ENCODE data around the gene USP10.

USP10 gene

GRCh38 chr16:84825896-84826557 is 126.2 kb downstream of the USP10 start:
- TF ChIP-seq REST (IDR thresholded peaks at IDR 0.05; ENCODE audit: insufficient read depth in 1 of 2, low read depth in 2 of 2, low read length in 2 of 2), result no peak

- TF ChIP-seq SIN3A (IDR thresholded peaks at IDR 0.05; ENCODE audit: borderline replicate concordance, insufficient read depth, low read length), result no peak
- no peak for TF ChIP-seq POLR2AphosphoS5 (IDR thresholded peaks at IDR 0.05; ENCODE audit: low read depth, low read length)
These were observed 126.8 kb downstream of the USP10 start for GRCh38 chr16:84826558-84826941.

GRCh38 chr16:84827131-84827574 is 127.4 kb downstream of the USP10 start:
- TF ChIP-seq POLR2AphosphoS5 (IDR thresholded peaks at IDR 0.05; ENCODE audit: low read depth, low read length), result no peak
- no peak for TF ChIP-seq REST (IDR thresholded peaks at IDR 0.05; ENCODE audit: insufficient read depth in 1 of 2, low read depth in 2 of 2, low read length in 2 of 2)
- TF ChIP-seq SIN3A (IDR thresholded peaks at IDR 0.05; ENCODE audit: borderline replicate concordance, insufficient read depth, low read length), result no peak
- no peak for TF ChIP-seq FOXP2 (optimal IDR thresholded peaks at IDR 0.05; ENCODE audit: borderline replicate concordance, extremely low read depth, extremely low read length, insufficient read depth)
- no peak for TF ChIP-seq TAF1 (IDR thresholded peaks at IDR 0.05; ENCODE audit: borderline replicate concordance, insufficient read depth, low read length)

GRCh38 chr16:84827897-84828296 is 128.1 kb downstream of the USP10 start:
- TF ChIP-seq TAF1 (IDR thresholded peaks at IDR 0.05; ENCODE audit: borderline replicate concordance, insufficient read depth, low read length) (no peak), REST (IDR thresholded peaks at IDR 0.05; ENCODE audit: insufficient read depth in 1 of 2, low read depth in 2 of 2, low read length in 2 of 2) (no peak), SIN3A (IDR thresholded peaks at IDR 0.05; ENCODE audit: borderline replicate concordance, insufficient read depth, low read length) (no peak), POLR2AphosphoS5 (IDR thresholded peaks at IDR 0.05; ENCODE audit: low read depth, low read length) (no peak), FOXP2 (optimal IDR thresholded peaks at IDR 0.05; ENCODE audit: borderline replicate concordance, extremely low read depth, extremely low read length, insufficient read depth) (no peak)

GRCh38 chr16:84828322-84828721 is 128.5 kb downstream of the USP10 start:
- TF ChIP-seq FOXP2 (optimal IDR thresholded peaks at IDR 0.05; ENCODE audit: borderline replicate concordance, extremely low read depth, extremely low read length, insufficient read depth) (no peak), POLR2AphosphoS5 (IDR thresholded peaks at IDR 0.05; ENCODE audit: low read depth, low read length) (no peak), TAF1 (IDR thresholded peaks at IDR 0.05; ENCODE audit: borderline replicate concordance, insufficient read depth, low read length) (no peak), REST (IDR thresholded peaks at IDR 0.05; ENCODE audit: insufficient read depth in 1 of 2, low read depth in 2 of 2, low read length in 2 of 2) (no peak), SIN3A (IDR thresholded peaks at IDR 0.05; ENCODE audit: borderline replicate concordance, insufficient read depth, low read length) (no peak)

All from PFSK-1 (cell line).